Activated CD4-positive, alpha-beta memory T cell treated with anti-CD3 and anti-CD28 coated beads for 36 hours (primary cell): Measurements from ENCODE around the gene LPCAT1. TPM values are rescaled to one million over a fixed set of nuclear protein-coding genes. Genes with fewer than 3 reads are reported as not detected.
"Not testable (repeated sequence)": the region's sequence is repeated elsewhere in the genome, so short reads cannot be mapped to it uniquely, and the experiment has no call there.

Experiments used
- CTCF ChIA-PET: fragments of 350-600 bp; sonication (Branson Sonifier 250); formaldehyde crosslinking; loops from one replicate; lab custom pipeline; 2021; ENCODE audit warnings: antibody characterized with exemption, inconsistent platforms; lab: Charles Lee
- POLR2A ChIA-PET: fragments of 350-600 bp; sonication (Branson Sonifier 250); formaldehyde crosslinking; loops from one replicate; lab custom pipeline; 2021; ENCODE audit warnings: antibody characterized with exemption; lab: Charles Lee
- DNase-seq: peaks from one replicate; pipeline ENCODE4 v3.0.0-alpha.2; 2020
- H3K27ac Mint-ChIP-seq: one replicate; pipeline ENCODE4 v1.8.0; 2021; ENCODE audit warnings: mixed read lengths
- H3K27me3 Mint-ChIP-seq: one replicate; pipeline ENCODE4 v1.8.0; 2021; ENCODE audit warnings: mixed read lengths
- H3K36me3 Mint-ChIP-seq: one replicate; pipeline ENCODE4 v1.8.0; 2021; ENCODE audit warnings: mixed read lengths
- H3K4me1 Mint-ChIP-seq: one replicate; pipeline ENCODE4 v1.8.0; 2021; ENCODE audit warnings: low read depth, mixed read lengths
- H3K4me3 Mint-ChIP-seq: one replicate; pipeline ENCODE4 v1.8.0; 2021; ENCODE audit warnings: mild to moderate bottlenecking, mixed read lengths
- H3K9me3 Mint-ChIP-seq: one replicate; pipeline ENCODE4 v1.8.0; 2021; ENCODE audit warnings: mixed read lengths
- intact Hi-C: fragments of 100-400 bp; cut with micrococcal nuclease; formaldehyde crosslinking; loops from one replicate; pipeline ENCODE4 v1.15.1; 2023
- total RNA-seq, 2 experiments: library from RNA; stranded (reverse); gene quantifications; one replicate each; pipeline ENCODE4 v1.2.3, GENCODE V29; 2021

Gene LPCAT1
- total RNA-seq, 2 experiments from 2014 or later = 48.4 to 51.4 TPM

GRCh38 chr5:1562599-1562998, 38.8 kb upstream of the LPCAT1 start:
- Mint-ChIP-seq H3K4me1 (no peaks in the 10 kb centered on the region), H3K4me3 (no peak overlapping the region), H3K27me3 (peaks cover 2% of the 10 kb centered on the region), H3K36me3 (no peaks in the 10 kb centered on the region), H3K9me3 (no peaks in the 10 kb centered on the region), H3K27ac (no peak overlapping the region)
- POLR2A ChIA-PET = no interaction called here
- CTCF ChIA-PET = no interaction called here
- no peak for DNase-seq
- intact Hi-C loops = no loop called here

- intact Hi-C loops = no loop called here
- Mint-ChIP-seq H3K9me3 (no peaks in the 10 kb centered on the region), H3K27me3 (peaks cover 2% of the 10 kb centered on the region), H3K27ac (no peak overlapping the region), H3K36me3 (no peaks in the 10 kb centered on the region), H3K4me1 (no peaks in the 10 kb centered on the region), H3K4me3 (no peak overlapping the region)
- ChIA-PET POLR2A (no interaction called here), CTCF (no interaction called here)
- no peak for DNase-seq
These were observed 37.7 kb upstream of the LPCAT1 start for GRCh38 chr5:1561402-1561929.

DNA sequence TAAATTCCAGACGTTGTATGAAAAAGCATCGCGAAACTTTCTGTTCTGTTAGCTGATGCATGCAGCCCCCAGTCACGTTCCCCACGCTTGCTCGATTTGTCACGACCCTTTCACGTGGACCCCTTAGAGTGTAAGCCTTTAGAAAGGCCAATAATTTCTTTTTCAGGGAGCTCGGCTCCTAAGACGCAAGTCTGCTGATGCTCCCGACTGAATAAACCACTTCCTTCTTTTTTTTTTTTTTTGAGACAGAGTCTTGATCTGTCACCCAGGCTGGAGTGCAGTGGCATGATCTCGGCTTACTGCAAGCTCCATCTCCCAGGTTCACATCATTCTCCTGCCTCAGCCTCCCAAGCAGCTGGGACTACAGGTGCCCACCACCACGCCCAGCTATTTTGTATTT, 36.7 kb upstream of the LPCAT1 start:
- POLR2A ChIA-PET, H3K36me3 Mint-ChIP-seq, H3K27ac Mint-ChIP-seq, H3K4me1 Mint-ChIP-seq, DNase-seq, H3K4me3 Mint-ChIP-seq, intact Hi-C loops, H3K9me3 Mint-ChIP-seq, H3K27me3 Mint-ChIP-seq, CTCF ChIA-PET: not testable (repeated sequence)

GRCh38 chr5:1558944-1559343, 35.2 kb upstream of the LPCAT1 start:
- Mint-ChIP-seq H3K27ac (no peak overlapping the region), H3K4me1 (no peaks in the 10 kb centered on the region), H3K36me3 (no peaks in the 10 kb centered on the region), H3K9me3 (no peaks in the 10 kb centered on the region), H3K27me3 (peaks cover 2% of the 10 kb centered on the region), H3K4me3 (no peak overlapping the region)
- CTCF ChIA-PET = interaction anchor here (1.1 kb wide), 1 partner anchor 86 kb away, joined by 3 read pairs; no protein-coding TSS in a partner anchor
- intact Hi-C loops = no loop called here
- POLR2A ChIA-PET = no interaction called here
- DNase-seq = no peak

GRCh38 chr5:1557114-1557873, 33.5 kb upstream of the LPCAT1 start:
- no peak overlapping the region for H3K4me3 Mint-ChIP-seq
- H3K4me1 Mint-ChIP-seq = no peaks in the 10 kb centered on the region
- intact Hi-C loops = no loop called here
- ChIA-PET POLR2A (no interaction called here), CTCF (no interaction called here)
- H3K36me3 Mint-ChIP-seq = no peaks in the 10 kb centered on the region
- no peaks in the 10 kb centered on the region for H3K9me3 Mint-ChIP-seq
- no peak for DNase-seq
- H3K27me3 Mint-ChIP-seq = peaks cover 2% of the 10 kb centered on the region
- H3K27ac Mint-ChIP-seq = no peak overlapping the region

GRCh38 chr5:1555808-1556731, 32.3 kb upstream of the LPCAT1 start:
- no peaks in the 10 kb centered on the region for H3K36me3 Mint-ChIP-seq
- intact Hi-C loops = no loop called here
- H3K4me1 Mint-ChIP-seq = no peaks in the 10 kb centered on the region
- CTCF ChIA-PET = interaction anchor here (0.7 kb wide), 1 partner anchor 176 kb away, joined by 3 read pairs; no protein-coding TSS in a partner anchor
- H3K27me3 Mint-ChIP-seq = peaks cover 2% of the 10 kb centered on the region
- H3K4me3 Mint-ChIP-seq = no peak overlapping the region
- H3K27ac Mint-ChIP-seq = no peak overlapping the region
- POLR2A ChIA-PET = no interaction called here
- no peak for DNase-seq
- no peaks in the 10 kb centered on the region for H3K9me3 Mint-ChIP-seq

DNA sequence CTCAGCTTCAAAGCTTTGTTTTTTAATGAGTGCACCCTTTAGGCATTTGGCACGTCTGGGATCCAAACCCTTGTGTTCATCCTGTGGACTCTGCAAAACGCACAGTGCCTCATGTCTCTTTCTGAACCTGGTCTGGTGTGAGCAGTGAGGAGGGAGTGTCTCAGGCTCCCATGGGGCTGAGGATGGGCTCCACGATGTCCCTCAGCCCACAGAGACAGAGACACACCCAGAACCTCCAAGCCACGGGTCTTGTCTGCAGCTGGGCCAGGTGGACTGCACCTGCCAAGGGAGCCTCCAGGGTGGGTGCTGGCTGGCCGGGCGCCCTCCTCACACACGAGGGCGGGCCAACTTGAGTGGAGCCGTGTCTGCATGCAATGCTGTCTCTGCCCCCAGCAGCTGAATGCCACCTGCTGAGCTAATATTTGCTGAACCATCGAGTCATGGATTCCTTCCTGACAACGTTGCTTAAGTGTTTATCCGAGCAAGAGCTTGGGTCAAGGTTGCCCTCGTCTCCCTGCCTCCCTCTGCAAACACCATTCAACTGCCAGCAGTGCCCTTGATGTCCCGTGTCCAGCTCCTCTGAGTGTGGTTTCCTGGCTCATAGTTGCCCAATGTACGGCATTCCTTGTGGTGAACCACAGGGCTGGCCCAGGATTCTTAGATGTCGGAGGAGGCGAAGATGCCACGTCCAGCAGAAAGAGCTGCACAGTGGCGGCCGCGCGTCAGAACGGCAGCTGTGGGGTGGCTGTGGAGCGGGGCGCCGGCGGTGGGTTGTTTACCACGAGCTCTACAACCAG, 31.4 kb upstream of the LPCAT1 start:
- no peaks in the 10 kb centered on the region for H3K4me1 Mint-ChIP-seq
- no peaks in the 10 kb centered on the region for H3K27me3 Mint-ChIP-seq
- intact Hi-C loops = no loop called here
- ChIA-PET CTCF (interaction anchor here (0.5 to 0.7 kb wide), 2 partner anchors 88 to 176 kb away, joined by 3 read pairs; no protein-coding TSS in a partner anchor), POLR2A (no interaction called here)
- no peaks in the 10 kb centered on the region for H3K36me3 Mint-ChIP-seq
- no peaks in the 10 kb centered on the region for H3K9me3 Mint-ChIP-seq
- no peak overlapping the region for H3K4me3 Mint-ChIP-seq
- H3K27ac Mint-ChIP-seq = no peak overlapping the region
- no peak for DNase-seq

DNA sequence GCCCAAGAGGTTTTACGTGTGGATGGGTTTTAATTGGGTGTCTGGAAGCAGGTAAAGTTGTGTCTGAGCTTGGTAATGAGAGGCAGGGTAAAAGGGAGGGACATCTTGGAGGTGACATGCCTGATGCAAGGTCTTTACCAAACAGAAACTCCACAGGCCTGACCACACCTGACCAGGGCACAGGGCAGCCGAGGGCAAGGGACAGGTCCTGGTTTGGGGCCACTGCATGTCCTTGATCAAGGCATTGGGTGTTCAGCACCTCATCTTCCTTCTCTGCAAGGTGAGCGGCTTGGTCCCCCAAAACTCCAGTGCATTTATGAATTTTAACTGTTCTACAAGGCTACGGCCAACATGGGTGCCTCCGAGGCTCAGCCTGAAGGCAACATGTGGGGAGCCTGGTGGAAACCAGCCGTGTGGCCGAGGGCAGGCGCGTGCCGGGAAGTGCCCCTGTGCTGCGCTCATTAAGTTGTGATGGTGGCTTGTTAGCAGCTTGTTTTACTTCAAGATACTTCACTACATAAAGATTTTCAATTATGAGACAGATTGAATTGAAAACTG, 30.7 kb upstream of the LPCAT1 start:
- CTCF ChIA-PET = no interaction called here
- H3K27ac Mint-ChIP-seq = no peak overlapping the region
- DNase-seq = no peak
- intact Hi-C loops = no loop called here
- H3K9me3 Mint-ChIP-seq = no peaks in the 10 kb centered on the region
- no peak overlapping the region for H3K4me3 Mint-ChIP-seq
- H3K27me3 Mint-ChIP-seq = no peaks in the 10 kb centered on the region
- no peaks in the 10 kb centered on the region for H3K36me3 Mint-ChIP-seq
- POLR2A ChIA-PET = no interaction called here
- H3K4me1 Mint-ChIP-seq = no peaks in the 10 kb centered on the region

- Mint-ChIP-seq H3K4me3 (no peak overlapping the region), H3K27ac (no peak overlapping the region), H3K4me1 (no peaks in the 10 kb centered on the region), H3K36me3 (no peaks in the 10 kb centered on the region), H3K9me3 (no peaks in the 10 kb centered on the region), H3K27me3 (no peaks in the 10 kb centered on the region)
- intact Hi-C loops = no loop called here
- POLR2A ChIA-PET = no interaction called here
- no peak for DNase-seq
- CTCF ChIA-PET = no interaction called here
These were observed 30.0 kb upstream of the LPCAT1 start for GRCh38 chr5:1553539-1554409.

- no peak for DNase-seq
- Mint-ChIP-seq H3K27me3 (no peaks in the 10 kb centered on the region), H3K4me1 (no peaks in the 10 kb centered on the region), H3K4me3 (no peak overlapping the region), H3K27ac (no peak overlapping the region), H3K36me3 (no peaks in the 10 kb centered on the region), H3K9me3 (no peaks in the 10 kb centered on the region)
- ChIA-PET POLR2A (no interaction called here), CTCF (no interaction called here)
- intact Hi-C loops = no loop called here
These were observed 28.9 kb upstream of the LPCAT1 start for GRCh38 chr5:1552521-1553255.
